Muscle of leg (tissue), 11 donors: ENCODE data around the gene ZBTB16. TPM values are rescaled to one million over a fixed set of nuclear protein-coding genes. Genes with fewer than 3 reads are reported as not detected.

ENCODE experiments used
- DNase-seq: peaks from one replicate; pipeline ENCODE4 v3.0.0; 2013
- H3K27ac ChIP-seq: one replicate; pipeline ENCODE4 v1.5.1; 2013; ENCODE audit warnings: mild to moderate bottlenecking, low read length, control low read depth
- H3K27me3 ChIP-seq: one replicate; pipeline ENCODE4 v1.6.1; 2013; ENCODE audit warnings: low read length; ENCODE audit not compliant: control insufficient read depth, insufficient read depth
- H3K36me3 ChIP-seq: one replicate; pipeline ENCODE4 v1.6.1; 2013; ENCODE audit warnings: low read length; ENCODE audit not compliant: control insufficient read depth, insufficient read depth
- H3K4me1 ChIP-seq: one replicate; pipeline ENCODE4 v1.6.1; 2013; ENCODE audit warnings: low read length; ENCODE audit not compliant: control insufficient read depth, insufficient read depth
- H3K4me3 ChIP-seq: one replicate; pipeline ENCODE4 v1.5.1; 2013; ENCODE audit warnings: low read length, control low read depth
- H3K9me3 ChIP-seq: replicated peaks from 2 replicates; pipeline ENCODE4 v1.6.1; 2013; ENCODE audit warnings: low read depth, low read length; ENCODE audit not compliant: control insufficient read depth
- WGBS: methylation state at CpG from one replicate; pipeline ENCODE4 v1.1.5; 2013; ENCODE audit warnings: missing lambda C conversion rate; ENCODE audit not compliant: insufficient coverage; 5-methylcytosine and 5-hydroxymethylcytosine counted together
- polyA plus RNA-seq, 8 donors: library from polyadenylated mRNA; unstranded; fragments of 120-200 nt; gene quantifications; one replicate each; pipeline versions ENCODE4 v1.2.1 to v1.2.3, GENCODE V29; 2013; ENCODE audit warnings: inconsistent platforms in 1 of 8, low replicate concordance in 1 of 8; ENCODE audit not compliant: insufficient read length in 8 of 8, insufficient read depth in 1 of 8
- total RNA-seq: library from RNA; stranded (reverse); fragments of 120-200 nt; gene quantifications from one replicate; pipeline ENCODE4 v1.2.4, GENCODE V29; 2013

The ZBTB16 gene
- total and polyA plus RNA-seq, 9 donors: 1.7 to 10.0 (median 4.0) TPM

GRCh38 chr11:114135737-114136151, 76.2 kb downstream of the ZBTB16 start:
- WGBS: 60% methylated on average over 1 of the region's 4 CpGs
- DNase-seq: peak; percentile 52
- no peak overlapping the region for H3K4me3 ChIP-seq
- no peaks in the 10 kb centered on the region for H3K36me3 ChIP-seq
- H3K27ac ChIP-seq: no peak overlapping the region
- peaks cover 5% of the 10 kb centered on the region for H3K9me3 ChIP-seq
- H3K4me1 ChIP-seq: peaks cover 23% of the 10 kb centered on the region
- H3K27me3 ChIP-seq: peaks cover under 1% of the 10 kb centered on the region

GRCh38 chr11:114136686-114137640, 77.5 kb downstream of the ZBTB16 start:
- Histone ChIP-seq H3K4me3 (no peak overlapping the region), H3K4me1 (peaks cover 21% of the 10 kb centered on the region), H3K36me3 (no peaks in the 10 kb centered on the region), H3K27me3 (peaks cover 3% of the 10 kb centered on the region), H3K9me3 (peaks cover 5% of the 10 kb centered on the region), H3K27ac (no peak overlapping the region)
- 69% methylated on average over 2 of the region's 10 CpGs for whole genome bisulfite sequencing
- no peak for DNase-seq

GRCh38 chr11:114137838-114138237, 78.3 kb downstream of the ZBTB16 start:
- Histone ChIP-seq H3K4me1 (peaks cover 21% of the 10 kb centered on the region), H3K36me3 (no peaks in the 10 kb centered on the region), H3K4me3 (no peak overlapping the region), H3K9me3 (peaks cover 1% of the 10 kb centered on the region), H3K27ac (no peak overlapping the region), H3K27me3 (peaks cover 3% of the 10 kb centered on the region)
- DNase-seq: no peak
- 73% methylated on average over 5 of the region's 6 CpGs for WGBS

- no peak overlapping the region for H3K4me3 ChIP-seq
- no peak for DNase-seq
- no peaks in the 10 kb centered on the region for H3K36me3 ChIP-seq
- H3K27ac ChIP-seq: no peak overlapping the region
- peaks cover 3% of the 10 kb centered on the region for H3K27me3 ChIP-seq
- no CpG with 5 or more reads among the region's 4 CpGs for WGBS
- no peaks in the 10 kb centered on the region for H3K9me3 ChIP-seq
- H3K4me1 ChIP-seq: peaks cover 21% of the 10 kb centered on the region
These were observed 78.9 kb downstream of the ZBTB16 start for GRCh38 chr11:114138411-114138810.

GRCh38 chr11:114140826-114141225, 81.3 kb downstream of the ZBTB16 start:
- no peak for DNase-seq
- no peak overlapping the region for H3K27ac ChIP-seq
- H3K36me3 ChIP-seq: no peaks in the 10 kb centered on the region
- H3K4me1 ChIP-seq: peaks cover 26% of the 10 kb centered on the region
- no peaks in the 10 kb centered on the region for H3K9me3 ChIP-seq
- H3K4me3 ChIP-seq: no peak overlapping the region
- 87% methylated on average over 13 of the region's 13 CpGs for WGBS
- H3K27me3 ChIP-seq: peaks cover 3% of the 10 kb centered on the region

- Histone ChIP-seq H3K4me1 (peaks cover 23% of the 10 kb centered on the region), H3K36me3 (no peaks in the 10 kb centered on the region), H3K4me3 (no peak overlapping the region), H3K27ac (no peak overlapping the region), H3K9me3 (no peaks in the 10 kb centered on the region), H3K27me3 (peaks cover 3% of the 10 kb centered on the region)
- WGBS: 83% methylated on average over 1 of the region's 10 CpGs
- DNase-seq: no peak
These were observed 82.5 kb downstream of the ZBTB16 start for GRCh38 chr11:114141863-114142580.

- peaks cover 23% of the 10 kb centered on the region for H3K4me1 ChIP-seq
- DNase-seq: no peak
- H3K9me3 ChIP-seq: no peaks in the 10 kb centered on the region
- H3K36me3 ChIP-seq: no peaks in the 10 kb centered on the region
- no peak overlapping the region for H3K4me3 ChIP-seq
- WGBS: no CpG with 5 or more reads among the region's 6 CpGs
- no peak overlapping the region for H3K27ac ChIP-seq
- H3K27me3 ChIP-seq: peaks cover 3% of the 10 kb centered on the region
These were observed 83.2 kb downstream of the ZBTB16 start for GRCh38 chr11:114142707-114143106.

- H3K36me3 ChIP-seq: no peaks in the 10 kb centered on the region
- no peak overlapping the region for H3K4me3 ChIP-seq
- WGBS: 86% methylated on average over 1 of the region's 2 CpGs
- no peak overlapping the region for H3K27ac ChIP-seq
- H3K27me3 ChIP-seq: peaks cover 3% of the 10 kb centered on the region
- no peaks in the 10 kb centered on the region for H3K9me3 ChIP-seq
- peaks cover 11% of the 10 kb centered on the region for H3K4me1 ChIP-seq
- DNase-seq: no peak
These were observed 85.8 kb downstream of the ZBTB16 start for GRCh38 chr11:114145166-114145775.

- Histone ChIP-seq H3K36me3 (no peaks in the 10 kb centered on the region), H3K4me3 (no peak overlapping the region), H3K27ac (no peak overlapping the region), H3K27me3 (peaks cover 3% of the 10 kb centered on the region), H3K4me1 (peaks cover 10% of the 10 kb centered on the region), H3K9me3 (no peaks in the 10 kb centered on the region)
- DNase-seq: no peak
- no CpG with 5 or more reads among the region's 5 CpGs for WGBS
These were observed 88.0 kb downstream of the ZBTB16 start for GRCh38 chr11:114147375-114148012.
